Heart right ventricle (tissue), 16 donors: ENCODE data around the gene FIGLA. TPM values are rescaled to one million over a fixed set of nuclear protein-coding genes. Genes with fewer than 3 reads are reported as not detected.

Source experiments
- ATAC-seq, 8 donors: fragments of 200-7000 bp; cut with Tn5 transposase; one replicate each; pipeline ENCODE4 v1.9.1; 2020; ENCODE audit warnings: mild to moderate bottlenecking in 8 of 8, moderate library complexity in 8 of 8, moderate number of reproducible peaks in 1 of 8
- DNase-seq, 2 donors: peaks; one replicate each; pipeline ENCODE4 v3.0.0-alpha.2; 2020
- H3K27ac ChIP-seq, 10 donors: fragments of 200-600 bp; sonication (generic) in 2 of 10; one replicate each; pipeline versions ENCODE4 v1.5.0 to v1.8.0; 2020 to 2022; ENCODE audit warnings: mild to moderate bottlenecking in 3 of 10
- H3K27me3 ChIP-seq, 7 donors: fragments of 200-600 bp; one replicate each; pipeline ENCODE4 v1.8.0; 2021 to 2022; ENCODE audit warnings: mild to moderate bottlenecking in 2 of 7
- H3K36me3 ChIP-seq, 9 donors: fragments of 200-600 bp; sonication (generic) in 1 of 9; one replicate each; pipeline versions ENCODE4 v1.5.0 to v1.8.0; 2020 to 2022; ENCODE audit warnings: mild to moderate bottlenecking in 2 of 9
- H3K4me1 ChIP-seq, 9 donors: fragments of 200-600 bp; sonication (generic) in 1 of 9; one replicate each; pipeline versions ENCODE4 v1.5.0 to v1.8.0; 2020 to 2022; ENCODE audit warnings: mild to moderate bottlenecking in 4 of 9
- H3K4me3 ChIP-seq, 10 donors: fragments of 200-600 bp; sonication (generic) in 2 of 10; one replicate each; pipeline versions ENCODE4 v1.5.0 to v1.8.0; 2020 to 2022; ENCODE audit warnings: mild to moderate bottlenecking in 7 of 10, moderate library complexity in 2 of 10
- H3K9me3 ChIP-seq, 11 donors: fragments of 200-600 bp in 10 of 11; sonication (generic) in 2 of 11; one replicate each; pipeline versions ENCODE4 v1.5.0 to v1.8.0; 2013 to 2022; ENCODE audit warnings: mild to moderate bottlenecking in 2 of 11, control low read depth in 1 of 11, moderate library complexity in 1 of 11
- CTCF ChIP-seq, 9 donors: fragments of 200-600 bp; sonication (generic) in 2 of 9; IDR thresholded peaks; one replicate each; pipeline versions ENCODE4 v1.5.0 to v1.8.0; 2021 to 2022; ENCODE audit warnings: antibody characterized with exemption in 9 of 9, mild to moderate bottlenecking in 5 of 9, moderate library complexity in 1 of 9
- WGBS, 2 donors: extraction: QIAGEN DNeasy Blood & Tissue Kit; methylation state at CpG; one replicate each; pipeline ENCODE4 v1.1.7; 2013; ENCODE audit warnings: inconsistent platforms in 1 of 2; 5-methylcytosine and 5-hydroxymethylcytosine counted together
- intact Hi-C, 10 donors: fragments of 100-400 bp; cut with DNase I; formaldehyde crosslinking; loops; one replicate each; pipeline versions ENCODE4 v1.11.1 to v1.14.2; 2022
- polyA plus RNA-seq, 2 donors: library from polyadenylated mRNA; stranded (reverse); fragments of 200-250 nt; gene quantifications; one replicate each; pipeline ENCODE4 v1.2.3, GENCODE V29; 2013
- total RNA-seq, 10 donors: library from RNA; stranded (reverse); fragmentation: NEBNext Ultra II Directional in 3 of 10; extraction: Animal tissue kit (Norgen Biotek cat#: 25700) in 3 of 10; gene quantifications; one replicate each; pipeline versions ENCODE4 v1.2.1 to v1.2.4, GENCODE V29; 2021 to 2023
- donor health status: Arrhythmogenic right ventricular cardiomyopathy.
- donor health status: ischemic (EF 13 %, LVEDD 7.1; RV severe dilation, severe dysfunction).
- donor health status: healthy with polysubstance abuse.
- donor health status: DM: no; HTN: yes; CAD: no.
- donor health status: DM: no; HTN: no; CAD: no.
- donor health status: ischemic (EF 25% LVEDD 6.9; RV normal size, moderate dysfunction).
- donor health status: ischemic (EF 25% LVEDD 5.7; RV mildly dilated, moderate dysfunction).
- donor health status: healthy.
- donor health status: DM: yes; HTN: yes; CAD: no.
- donor health status: Ischemic cardiomyopathy.
- donor health status: ischemic (EF 35%, LVEDD 5.7; RV mildly dilated, moderate dysfunction).
- donor health status: nonischemic (EF 11% LVEDD 7.7; RV severe dilation, severe dysfunction).
- donor health status: DM: yes; HTN: yes; CAD: no.
- donor health status: PGD.
- donor health status: ischemic (EF 29% LVEDD 5.4; RV normal size, mild dysfunction).
- donor health status: nonischemic (EF 23%, LVEDD 6.1; RV moderate dilation, normal function).

Gene FIGLA
- total and polyA plus RNA-seq, 12 donors, result 0.36 to 0.51 TPM; not detected in 10

GRCh38 chr2:70753902-70754301 is 36.5 kb downstream of the FIGLA start:
- Histone ChIP-seq H3K4me1 (no peaks in the 10 kb centered on the region), H3K27ac (no peak overlapping the region), H3K4me3 (no peak overlapping the region), H3K36me3 (no peaks in the 10 kb centered on the region), H3K9me3 (no peaks in the 10 kb centered on the region), H3K27me3 (peaks cover 0 to 24% (median 12%) of the 10 kb centered on the region in 7 donors)
- intact Hi-C loops, result no loop called here
- WGBS, 2 donors, result 88 to 91% methylated on average over 4 of the region's 4 CpGs
- no peak for ATAC-seq
- TF ChIP-seq CTCF (IDR thresholded peaks at IDR 0.05), result no peak
- DNase-seq, result no peak

- no peak for ATAC-seq
- Histone ChIP-seq H3K4me1 (no peaks in the 10 kb centered on the region), H3K27ac (no peak overlapping the region), H3K27me3 (peaks cover 0 to 24% (median 10%) of the 10 kb centered on the region in 7 donors), H3K9me3 (no peaks in the 10 kb centered on the region), H3K36me3 (no peaks in the 10 kb centered on the region), H3K4me3 (no peak overlapping the region)
- TF ChIP-seq CTCF (IDR thresholded peaks at IDR 0.05), result no peak
- intact Hi-C loops, result no loop called here
- DNase-seq, result no peak
These were observed 37.4 kb downstream of the FIGLA start for GRCh38 chr2:70753031-70753430.

- no peak overlapping the region for H3K4me3 ChIP-seq
- intact Hi-C loops, result no loop called here
- DNase-seq (no peak), ATAC-seq (no peak)
- H3K27ac ChIP-seq, result no peak overlapping the region
- no peaks in the 10 kb centered on the region for H3K4me1 ChIP-seq
- no peaks in the 10 kb centered on the region for H3K36me3 ChIP-seq
- H3K27me3 ChIP-seq, result peaks cover 0 to 30% (median 9%) of the 10 kb centered on the region in 7 donors
- WGBS, 2 donors, result 77 to 79% methylated on average over 1 of the region's 1 CpG
- H3K9me3 ChIP-seq, result no peaks in the 10 kb centered on the region
- no peak for TF ChIP-seq CTCF (IDR thresholded peaks at IDR 0.05)
These were observed 38.0 kb downstream of the FIGLA start for GRCh38 chr2:70752396-70752795.

- no peaks in the 10 kb centered on the region for H3K9me3 ChIP-seq
- H3K36me3 ChIP-seq, result no peaks in the 10 kb centered on the region
- 52 to 75% methylated on average over 4 of the region's 4 CpGs for WGBS, 2 donors
- no peak for TF ChIP-seq CTCF (IDR thresholded peaks at IDR 0.05)
- H3K4me3 ChIP-seq, result no peak overlapping the region
- no peak overlapping the region for H3K27ac ChIP-seq
- peaks cover 0 to 29% (median 8%) of the 10 kb centered on the region in 7 donors for H3K27me3 ChIP-seq
- DNase-seq, result no peak
- ATAC-seq, result no peak
- intact Hi-C loops, result no loop called here
- H3K4me1 ChIP-seq, result no peaks in the 10 kb centered on the region
These were observed 38.6 kb downstream of the FIGLA start for GRCh38 chr2:70751881-70752280.
